AG04449 (cell line): ENCODE data around the gene FAM131A.

Experiments used
- CTCF ChIA-PET: fragments of 350-600 bp; formaldehyde crosslinking; extraction: SDS; loops from one replicate; lab custom pipeline; 2021; ENCODE audit warnings: antibody characterized with exemption; lab: Yijun Ruan, JAX
- POLR2A ChIA-PET: fragments of 400-600, 350-600 bp; formaldehyde crosslinking; extraction: SDS; loops from one replicate; lab custom pipeline; 2020; ENCODE audit warnings: antibody characterized with exemption, inconsistent platforms; lab: Yijun Ruan, JAX
- DNase-seq: peaks from one replicate; pipeline ENCODE4 v3.0.0-alpha.2; 2010; ENCODE audit warnings: low read depth, low spot score
- H3K4me3 ChIP-seq: 2 replicates; pipeline ENCODE4 v1.5.1; 2011; ENCODE audit warnings: low read depth, mild to moderate bottlenecking, control low read depth, low read length
- TF ChIP-seq, protein P1 (sequence below): IDR thresholded peaks from one replicate; pipeline ENCODE4 v1.5.1; 2011; ENCODE audit warnings: mild to moderate bottlenecking, moderate library complexity, low read length, control low read depth, inconsistent platforms; ENCODE audit not compliant: insufficient read depth; ENCODE audit errors: missing control alignments

FAM131A gene

GRCh38 chr3:184378651-184379357 lies 41.4 kb downstream of the FAM131A start:
- TF ChIP-seq, protein P1, sequence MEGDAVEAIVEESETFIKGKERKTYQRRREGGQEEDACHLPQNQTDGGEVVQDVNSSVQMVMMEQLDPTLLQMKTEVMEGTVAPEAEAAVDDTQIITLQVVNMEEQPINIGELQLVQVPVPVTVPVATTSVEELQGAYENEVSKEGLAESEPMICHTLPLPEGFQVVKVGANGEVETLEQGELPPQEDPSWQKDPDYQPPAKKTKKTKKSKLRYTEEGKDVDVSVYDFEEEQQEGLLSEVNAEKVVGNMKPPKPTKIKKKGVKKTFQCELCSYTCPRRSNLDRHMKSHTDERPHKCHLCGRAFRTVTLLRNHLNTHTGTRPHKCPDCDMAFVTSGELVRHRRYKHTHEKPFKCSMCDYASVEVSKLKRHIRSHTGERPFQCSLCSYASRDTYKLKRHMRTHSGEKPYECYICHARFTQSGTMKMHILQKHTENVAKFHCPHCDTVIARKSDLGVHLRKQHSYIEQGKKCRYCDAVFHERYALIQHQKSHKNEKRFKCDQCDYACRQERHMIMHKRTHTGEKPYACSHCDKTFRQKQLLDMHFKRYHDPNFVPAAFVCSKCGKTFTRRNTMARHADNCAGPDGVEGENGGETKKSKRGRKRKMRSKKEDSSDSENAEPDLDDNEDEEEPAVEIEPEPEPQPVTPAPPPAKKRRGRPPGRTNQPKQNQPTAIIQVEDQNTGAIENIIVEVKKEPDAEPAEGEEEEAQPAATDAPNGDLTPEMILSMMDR: no peak
- H3K4me3 ChIP-seq: no peak overlapping the region; the same call in 1 of the 2 replicates
- no peak for DNase-seq
- CTCF ChIA-PET: interaction anchor here (1.0 to 1.8 kb wide), 4 partner anchors 11 to 165 kb away, joined by 3 to 9 read pairs (median 5); no protein-coding TSS in a partner anchor
- POLR2A ChIA-PET: no interaction called here

- no peak for DNase-seq
- peak within 1 kb of the TSS; percentile 42 for H3K4me3 ChIP-seq
- TF ChIP-seq, protein P1: no peak
- ChIA-PET POLR2A (no interaction called here), CTCF (interaction anchor here (1.2 to 3.1 kb wide), 4 partner anchors 8 to 165 kb away, joined by 3 to 25 read pairs (median 8); no protein-coding TSS in a partner anchor)
Observed at GRCh38 chr3:184379358-184380184, 42.2 kb downstream of the FAM131A start, which contains the start of gene CHRD. Gene CHRD, plus strand, starts transcription at chr3:184380054. Its CDS starts 265 bp downstream, at chr3:184380319.

DNA sequence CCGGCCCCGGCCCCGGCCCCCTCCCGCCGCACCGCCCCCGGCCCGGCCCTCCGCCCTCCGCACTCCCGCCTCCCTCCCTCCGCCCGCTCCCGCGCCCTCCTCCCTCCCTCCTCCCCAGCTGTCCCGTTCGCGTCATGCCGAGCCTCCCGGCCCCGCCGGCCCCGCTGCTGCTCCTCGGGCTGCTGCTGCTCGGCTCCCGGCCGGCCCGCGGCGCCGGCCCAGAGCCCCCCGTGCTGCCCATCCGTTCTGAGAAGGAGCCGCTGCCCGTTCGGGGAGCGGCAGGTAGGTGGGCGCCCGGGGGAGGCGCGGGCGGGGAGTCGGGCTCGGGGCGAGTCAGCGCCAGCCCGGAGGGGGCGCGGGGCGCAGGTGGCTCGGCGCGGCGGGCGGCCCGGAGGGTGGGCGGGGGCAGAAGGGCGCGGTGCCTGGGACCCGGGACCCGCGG lies 42.8 kb downstream of the FAM131A start:
- CTCF ChIA-PET: interaction anchor here (0.8 to 3.1 kb wide), 4 partner anchors 8 to 133 kb away, joined by 3 to 25 read pairs (median 3); no protein-coding TSS in a partner anchor
- TF ChIP-seq, protein P1: no peak
- peak overlapping the region; percentile 42 for H3K4me3 ChIP-seq

DNA sequence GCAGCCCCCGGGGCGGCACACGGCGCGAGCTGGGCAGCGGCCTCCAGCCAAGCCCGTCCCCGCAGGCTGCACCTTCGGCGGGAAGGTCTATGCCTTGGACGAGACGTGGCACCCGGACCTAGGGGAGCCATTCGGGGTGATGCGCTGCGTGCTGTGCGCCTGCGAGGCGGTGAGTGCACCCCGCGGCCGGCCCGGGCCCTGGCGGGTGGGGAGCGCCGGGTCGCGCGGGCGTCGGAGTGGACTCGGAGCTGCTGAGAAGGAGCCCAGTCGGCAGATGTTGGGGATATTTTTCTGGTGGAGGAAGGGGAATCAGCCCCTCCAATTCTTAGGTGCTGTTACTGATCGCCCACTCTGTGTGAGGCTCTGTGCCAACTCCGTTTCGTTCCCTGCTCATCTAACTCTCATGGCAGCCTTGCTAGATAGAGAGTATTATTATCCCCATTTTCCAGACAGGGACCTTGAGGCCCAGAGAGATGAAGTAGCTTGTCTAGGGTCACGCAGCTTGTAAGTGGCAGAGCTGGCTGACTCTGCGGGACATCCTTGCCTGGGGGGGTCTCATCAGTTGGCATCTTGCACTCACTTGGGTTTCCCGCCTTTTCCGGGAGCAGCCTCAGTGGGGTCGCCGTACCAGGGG lies 43.3 kb downstream of the FAM131A start:
- ChIA-PET POLR2A (interaction anchor here (0.6 kb wide), 1 partner anchor 167 kb away, joined by 3 read pairs; no protein-coding TSS in a partner anchor), CTCF (interaction anchor here (0.8 to 3.1 kb wide), 7 partner anchors 9 to 180 kb away, joined by 3 to 25 read pairs (median 3); no protein-coding TSS in a partner anchor)
- TF ChIP-seq, protein P1: no peak
- no peak for DNase-seq
- peak overlapping the region; percentile 36 for H3K4me3 ChIP-seq

More for the DNA sequence above, 42.8 kb downstream of the FAM131A start:
- no peak for DNase-seq
- POLR2A ChIA-PET: no interaction called here

DNA sequence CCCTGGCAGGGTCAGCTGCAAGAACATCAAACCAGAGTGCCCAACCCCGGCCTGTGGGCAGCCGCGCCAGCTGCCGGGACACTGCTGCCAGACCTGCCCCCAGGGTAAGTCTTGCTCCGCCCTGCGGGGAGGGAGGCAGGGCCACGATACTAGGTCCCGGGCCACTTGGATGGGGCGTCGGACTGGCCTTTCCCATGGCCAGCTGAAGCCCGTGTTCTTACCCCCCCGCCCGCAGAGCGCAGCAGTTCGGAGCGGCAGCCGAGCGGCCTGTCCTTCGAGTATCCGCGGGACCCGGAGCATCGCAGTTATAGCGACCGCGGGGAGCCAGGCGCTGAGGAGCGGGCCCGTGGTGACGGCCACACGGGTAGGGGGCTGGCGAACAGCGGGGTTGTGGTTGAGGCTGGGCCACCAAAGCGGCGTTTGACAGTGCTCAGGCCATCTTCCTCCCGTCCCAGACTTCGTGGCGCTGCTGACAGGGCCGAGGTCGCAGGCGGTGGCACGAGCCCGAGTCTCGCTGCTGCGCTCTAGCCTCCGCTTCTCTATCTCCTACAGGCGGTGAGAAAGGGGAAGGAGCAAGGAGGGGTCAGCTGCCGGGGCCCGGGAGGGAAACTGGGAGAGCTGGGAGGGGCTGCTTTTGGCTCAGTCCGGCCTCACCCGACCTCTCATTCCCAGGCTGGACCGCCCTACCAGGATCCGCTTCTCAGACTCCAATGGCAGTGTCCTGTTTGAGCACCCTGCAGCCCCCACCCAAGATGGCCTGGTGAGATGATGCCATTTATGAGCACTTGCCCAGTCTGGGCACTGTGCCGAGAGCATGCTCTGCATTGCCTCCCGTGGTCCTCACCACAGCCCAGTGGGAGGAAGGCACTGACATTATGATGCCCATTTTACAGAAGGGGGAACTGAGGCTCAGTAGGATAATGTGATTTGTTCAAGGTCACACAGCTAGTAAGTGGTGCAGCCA lies 44.1 kb downstream of the FAM131A start:
- TF ChIP-seq, protein P1: no peak
- POLR2A ChIA-PET: interaction anchor here (0.6 kb wide), 1 partner anchor 166 kb away, joined by 3 read pairs; no protein-coding TSS in a partner anchor
- no peak overlapping the region for H3K4me3 ChIP-seq
- CTCF ChIA-PET: interaction anchor here (0.8 to 3.1 kb wide), 8 partner anchors 10 to 179 kb away, joined by 3 to 25 read pairs (median 3); no protein-coding TSS in a partner anchor
- no peak for DNase-seq
